ENCODE results near the gene SEMA5A.

The SEMA5A gene

GRCh38 chr5:9230355-9230754 is 315.5 kb downstream of the SEMA5A start:
- no peaks in the 10 kb centered on the region for H3K27me3 ChIP-seq (ENCODE audit: control insufficient read depth, insufficient read depth, low read length)
- H3K4me3 ChIP-seq (ENCODE audit: low read length): no peak overlapping the region
- H3K4me1 ChIP-seq (ENCODE audit: control insufficient read depth, insufficient read depth, low read length): no peaks in the 10 kb centered on the region
- no peak overlapping the region for H3K27ac ChIP-seq (ENCODE audit: low read depth, low read length)
- no peaks in the 10 kb centered on the region for H3K36me3 ChIP-seq (ENCODE audit: control insufficient read depth, insufficient read depth, low read length)
- H3K9ac ChIP-seq (ENCODE audit: low read length): no peak overlapping the region

GRCh38 chr5:9226016-9226536 is 319.8 kb downstream of the SEMA5A start:
- no peaks in the 10 kb centered on the region for H3K4me1 ChIP-seq (ENCODE audit: control insufficient read depth, insufficient read depth, low read length)
- H3K4me3 ChIP-seq (ENCODE audit: low read length): no peak overlapping the region
- H3K27ac ChIP-seq (ENCODE audit: low read depth, low read length): no peak overlapping the region
- H3K9ac ChIP-seq (ENCODE audit: low read length): no peak overlapping the region
- H3K36me3 ChIP-seq (ENCODE audit: control insufficient read depth, insufficient read depth, low read length): no peaks in the 10 kb centered on the region
- no peaks in the 10 kb centered on the region for H3K27me3 ChIP-seq (ENCODE audit: control insufficient read depth, insufficient read depth, low read length)

- Histone ChIP-seq H3K9ac (ENCODE audit: low read length) (no peak overlapping the region), H3K36me3 (ENCODE audit: control insufficient read depth, insufficient read depth, low read length) (no peaks in the 10 kb centered on the region), H3K27me3 (ENCODE audit: control insufficient read depth, insufficient read depth, low read length) (no peaks in the 10 kb centered on the region), H3K4me3 (ENCODE audit: low read length) (no peak overlapping the region), H3K27ac (ENCODE audit: low read depth, low read length) (no peak overlapping the region), H3K4me1 (ENCODE audit: control insufficient read depth, insufficient read depth, low read length) (no peaks in the 10 kb centered on the region)
Observed at GRCh38 chr5:9222054-9222976, 323.6 kb downstream of the SEMA5A start.

GRCh38 chr5:9218358-9218757 is 327.5 kb downstream of the SEMA5A start:
- Histone ChIP-seq H3K27ac (ENCODE audit: low read depth, low read length) (no peak overlapping the region), H3K27me3 (ENCODE audit: control insufficient read depth, insufficient read depth, low read length) (no peaks in the 10 kb centered on the region), H3K36me3 (ENCODE audit: control insufficient read depth, insufficient read depth, low read length) (no peaks in the 10 kb centered on the region), H3K4me3 (ENCODE audit: low read length) (no peak overlapping the region), H3K9ac (ENCODE audit: low read length) (no peak overlapping the region), H3K4me1 (ENCODE audit: control insufficient read depth, insufficient read depth, low read length) (no peaks in the 10 kb centered on the region)

- Histone ChIP-seq H3K36me3 (ENCODE audit: control insufficient read depth, insufficient read depth, low read length) (no peaks in the 10 kb centered on the region), H3K4me3 (ENCODE audit: low read length) (no peak overlapping the region), H3K4me1 (ENCODE audit: control insufficient read depth, insufficient read depth, low read length) (no peaks in the 10 kb centered on the region), H3K27me3 (ENCODE audit: control insufficient read depth, insufficient read depth, low read length) (no peaks in the 10 kb centered on the region), H3K9ac (ENCODE audit: low read length) (no peak overlapping the region), H3K27ac (ENCODE audit: low read depth, low read length) (no peak overlapping the region)
Observed at GRCh38 chr5:9212605-9213004, 333.3 kb downstream of the SEMA5A start.

- H3K27ac ChIP-seq (ENCODE audit: low read depth, low read length): no peak overlapping the region
- H3K4me1 ChIP-seq (ENCODE audit: control insufficient read depth, insufficient read depth, low read length): no peaks in the 10 kb centered on the region
- H3K4me3 ChIP-seq (ENCODE audit: low read length): no peak overlapping the region
- H3K9ac ChIP-seq (ENCODE audit: low read length): no peak overlapping the region
- no peaks in the 10 kb centered on the region for H3K27me3 ChIP-seq (ENCODE audit: control insufficient read depth, insufficient read depth, low read length)
- no peaks in the 10 kb centered on the region for H3K36me3 ChIP-seq (ENCODE audit: control insufficient read depth, insufficient read depth, low read length)
Observed at GRCh38 chr5:9209846-9210492, 335.9 kb downstream of the SEMA5A start.

GRCh38 chr5:9207817-9208418 is 338.0 kb downstream of the SEMA5A start:
- Histone ChIP-seq H3K4me3 (ENCODE audit: low read length) (no peak overlapping the region), H3K9ac (ENCODE audit: low read length) (no peak overlapping the region), H3K27ac (ENCODE audit: low read depth, low read length) (no peak overlapping the region)

GRCh38 chr5:9202636-9203035 is 343.2 kb downstream of the SEMA5A start:
- Histone ChIP-seq H3K27ac (ENCODE audit: low read depth, low read length) (no peak overlapping the region), H3K9ac (ENCODE audit: low read length) (no peak overlapping the region), H3K4me1 (ENCODE audit: control insufficient read depth, insufficient read depth, low read length) (no peaks in the 10 kb centered on the region), H3K27me3 (ENCODE audit: control insufficient read depth, insufficient read depth, low read length) (no peaks in the 10 kb centered on the region), H3K4me3 (ENCODE audit: low read length) (no peak overlapping the region), H3K36me3 (ENCODE audit: control insufficient read depth, insufficient read depth, low read length) (no peaks in the 10 kb centered on the region)

More at GRCh38 chr5:9207817-9208418, 338.0 kb downstream of the SEMA5A start:
- Histone ChIP-seq H3K4me1 (ENCODE audit: control insufficient read depth, insufficient read depth, low read length) (no peaks in the 10 kb centered on the region), H3K27me3 (ENCODE audit: control insufficient read depth, insufficient read depth, low read length) (no peaks in the 10 kb centered on the region), H3K36me3 (ENCODE audit: control insufficient read depth, insufficient read depth, low read length) (no peaks in the 10 kb centered on the region)

GRCh38 chr5:9201761-9202160 is 344.1 kb downstream of the SEMA5A start:
- H3K36me3 ChIP-seq (ENCODE audit: control insufficient read depth, insufficient read depth, low read length): no peaks in the 10 kb centered on the region
- H3K27ac ChIP-seq (ENCODE audit: low read depth, low read length): no peak overlapping the region
- H3K4me3 ChIP-seq (ENCODE audit: low read length): no peak overlapping the region

GRCh38 chr5:9201011-9201410 is 344.9 kb downstream of the SEMA5A start:
- H3K27ac ChIP-seq (ENCODE audit: low read depth, low read length): no peak overlapping the region
- no peaks in the 10 kb centered on the region for H3K27me3 ChIP-seq (ENCODE audit: control insufficient read depth, insufficient read depth, low read length)
- H3K36me3 ChIP-seq (ENCODE audit: control insufficient read depth, insufficient read depth, low read length): no peaks in the 10 kb centered on the region
- H3K4me1 ChIP-seq (ENCODE audit: control insufficient read depth, insufficient read depth, low read length): no peaks in the 10 kb centered on the region
- H3K4me3 ChIP-seq (ENCODE audit: low read length): no peak overlapping the region
- H3K9ac ChIP-seq (ENCODE audit: low read length): no peak overlapping the region

More at GRCh38 chr5:9201761-9202160, 344.1 kb downstream of the SEMA5A start:
- Histone ChIP-seq H3K4me1 (ENCODE audit: control insufficient read depth, insufficient read depth, low read length) (no peaks in the 10 kb centered on the region), H3K9ac (ENCODE audit: low read length) (no peak overlapping the region), H3K27me3 (ENCODE audit: control insufficient read depth, insufficient read depth, low read length) (no peaks in the 10 kb centered on the region)

GRCh38 chr5:9198394-9198793 is 347.5 kb downstream of the SEMA5A start:
- no peaks in the 10 kb centered on the region for H3K36me3 ChIP-seq (ENCODE audit: control insufficient read depth, insufficient read depth, low read length)
- H3K4me1 ChIP-seq (ENCODE audit: control insufficient read depth, insufficient read depth, low read length): no peaks in the 10 kb centered on the region
- no peak overlapping the region for H3K27ac ChIP-seq (ENCODE audit: low read depth, low read length)
- H3K4me3 ChIP-seq (ENCODE audit: low read length): no peak overlapping the region
- no peaks in the 10 kb centered on the region for H3K27me3 ChIP-seq (ENCODE audit: control insufficient read depth, insufficient read depth, low read length)
- H3K9ac ChIP-seq (ENCODE audit: low read length): no peak overlapping the region

GRCh38 chr5:9197881-9198260 is 348.0 kb downstream of the SEMA5A start:
- Histone ChIP-seq H3K27me3 (ENCODE audit: control insufficient read depth, insufficient read depth, low read length) (no peaks in the 10 kb centered on the region), H3K9ac (ENCODE audit: low read length) (no peak overlapping the region), H3K4me3 (ENCODE audit: low read length) (no peak overlapping the region), H3K36me3 (ENCODE audit: control insufficient read depth, insufficient read depth, low read length) (no peaks in the 10 kb centered on the region), H3K27ac (ENCODE audit: low read depth, low read length) (no peak overlapping the region), H3K4me1 (ENCODE audit: control insufficient read depth, insufficient read depth, low read length) (no peaks in the 10 kb centered on the region)

Measured in rectal smooth muscle tissue (tissue), 1 donor.